WTC11 (cell line): ENCODE measurements around the gene UBN1. TPM values are rescaled to one million over a fixed set of nuclear protein-coding genes. Genes with fewer than 3 reads are reported as not detected.
A peak's percentile ranks its signal among the peaks of the same experiment; 100 is the strongest.

Experiments used
- ATAC-seq: fragments of 200-7000 bp; cut with Tn5 transposase; 2 replicates; pipeline ENCODE4 v1.10.0; 2021; ENCODE audit warnings: mild to moderate bottlenecking, moderate library complexity
- CTCF ChIA-PET: fragments of 300-600 bp; sonication (Branson Sonifier 250); formaldehyde crosslinking; loops from one replicate; lab custom pipeline; 2021; ENCODE audit warnings: antibody characterized with exemption; lab: Charles Lee
- POLR2A ChIA-PET: fragments of 350-600 bp; sonication (Branson Sonifier 250); formaldehyde crosslinking; loops from one replicate; lab custom pipeline; 2021; ENCODE audit warnings: antibody characterized with exemption; lab: Charles Lee
- DNase-seq: peaks from one replicate; pipeline ENCODE4 v3.0.0; 2021; ENCODE audit warnings: low spot score
- H3K27ac Mint-ChIP-seq: 2 replicates; pipeline ENCODE4 v1.8.0; 2021; ENCODE audit warnings: mixed read lengths
- H3K27me3 Mint-ChIP-seq: 2 replicates; pipeline ENCODE4 v1.8.0; 2021; ENCODE audit warnings: low read depth, mild to moderate bottlenecking, moderate library complexity, mixed read lengths
- H3K36me3 Mint-ChIP-seq: 2 replicates; pipeline ENCODE4 v1.8.0; 2021; ENCODE audit warnings: mixed read lengths
- H3K4me1 Mint-ChIP-seq: 2 replicates; pipeline ENCODE4 v1.8.0; 2022; ENCODE audit warnings: mixed read lengths
- H3K4me3 Mint-ChIP-seq: 2 replicates; pipeline ENCODE4 v1.8.0; 2021; ENCODE audit warnings: mild to moderate bottlenecking, moderate library complexity, mixed read lengths
- H3K9me3 Mint-ChIP-seq: 2 replicates; pipeline ENCODE4 v1.8.0; 2021; ENCODE audit warnings: mixed read lengths
- ATF1 ChIP-seq: sonication (generic); formaldehyde crosslinking; IDR thresholded peaks from 2 replicates; pipeline ENCODE4 v1.8.1; 2023; ENCODE audit warnings: mild to moderate bottlenecking, moderate library complexity, missing genetic modification reagents
- CBFB ChIP-seq: sonication (generic); formaldehyde crosslinking; IDR thresholded peaks from 2 replicates; pipeline ENCODE4 v1.8.1; 2022; ENCODE audit warnings: mild to moderate bottlenecking, low read depth, missing genetic modification reagents
- ELF4 ChIP-seq: sonication (generic); formaldehyde crosslinking; IDR thresholded peaks from 2 replicates; pipeline ENCODE4 v1.8.1; 2022; ENCODE audit warnings: low read depth, mild to moderate bottlenecking, moderate library complexity, missing genetic modification reagents
- ETV6 ChIP-seq: sonication (generic); formaldehyde crosslinking; IDR thresholded peaks from 2 replicates; pipeline ENCODE4 v1.8.1; 2022; ENCODE audit warnings: mild to moderate bottlenecking, missing genetic modification reagents
- GRHL2 ChIP-seq: fragments of 250-450 bp; sonication (Bioruptor Pico); IDR thresholded peaks from 2 replicates; pipeline ENCODE4 v1.8.0; 2022; ENCODE audit warnings: mild to moderate bottlenecking, moderate library complexity; ENCODE audit not compliant: insufficient replicate concordance, severe bottlenecking
- HMGA2 ChIP-seq: fragments of 250-450 bp; sonication (Bioruptor Pico); IDR thresholded peaks from 2 replicates; pipeline ENCODE4 v1.4.0; 2021; ENCODE audit warnings: mild to moderate bottlenecking, moderate library complexity
- IRF2 ChIP-seq: sonication (generic); formaldehyde crosslinking; IDR thresholded peaks from 2 replicates; pipeline ENCODE4 v1.8.0; 2022; ENCODE audit warnings: low read depth, missing genetic modification reagents, borderline replicate concordance
- JAZF1 ChIP-seq: fragments of 250-450 bp; sonication (Bioruptor Pico); IDR thresholded peaks from 2 replicates; pipeline ENCODE4 v1.9.0; 2021; ENCODE audit warnings: moderate library complexity, mild to moderate bottlenecking, inconsistent platforms
- KAT7 ChIP-seq: sonication (generic); formaldehyde crosslinking; IDR thresholded peaks from 2 replicates; pipeline ENCODE4 v1.8.1; 2023; ENCODE audit warnings: missing genetic modification reagents, mild to moderate bottlenecking, borderline replicate concordance
- NFYB ChIP-seq: sonication (generic); formaldehyde crosslinking; conservative IDR thresholded peaks from 2 replicates; pipeline ENCODE4 v1.8.0; 2022; ENCODE audit warnings: low read depth, missing genetic modification reagents
- PRRX2 ChIP-seq: fragments of 250-450 bp; sonication (Bioruptor Pico); IDR thresholded peaks from 2 replicates; pipeline ENCODE4 v1.8.0; 2021; ENCODE audit warnings: mild to moderate bottlenecking
- RELA ChIP-seq: sonication (generic); formaldehyde crosslinking; IDR thresholded peaks from 2 replicates; pipeline ENCODE4 v1.8.1; 2022; ENCODE audit warnings: missing genetic modification reagents, mild to moderate bottlenecking, borderline replicate concordance
- SMAD3 ChIP-seq: sonication (generic); formaldehyde crosslinking; IDR thresholded peaks from 2 replicates; pipeline ENCODE4 v1.8.0; 2022; ENCODE audit warnings: missing genetic modification reagents, mild to moderate bottlenecking, borderline replicate concordance
- SMAD4 ChIP-seq: sonication (generic); formaldehyde crosslinking; IDR thresholded peaks from 2 replicates; pipeline ENCODE4 v1.8.0; 2022; ENCODE audit warnings: mild to moderate bottlenecking, missing genetic modification reagents
- SOX15 ChIP-seq: fragments of 250-450 bp; sonication (Bioruptor Pico); IDR thresholded peaks from 2 replicates; pipeline ENCODE4 v1.9.0; 2021; ENCODE audit warnings: mild to moderate bottlenecking
- ZNF219 ChIP-seq: sonication (generic); formaldehyde crosslinking; IDR thresholded peaks from 2 replicates; pipeline ENCODE4 v1.8.0; 2023; ENCODE audit warnings: missing genetic modification reagents, mild to moderate bottlenecking, borderline replicate concordance
- ZNF671 ChIP-seq: fragments of 250-450 bp; sonication (Bioruptor Pico); IDR thresholded peaks from 2 replicates; pipeline ENCODE4 v1.8.0; 2021; ENCODE audit warnings: mild to moderate bottlenecking
- total RNA-seq: library from RNA; stranded (reverse); gene quantifications from 3 replicates; pipeline ENCODE4 v1.2.3, GENCODE V29; 2021
- TF ChIP-seq, protein P1 (sequence below): sonication (generic); formaldehyde crosslinking; IDR thresholded peaks from 2 replicates; pipeline ENCODE4 v1.8.1; 2023; ENCODE audit warnings: mild to moderate bottlenecking, missing genetic modification reagents, moderate library complexity
- TF ChIP-seq, protein P2 (sequence below): sonication (generic); formaldehyde crosslinking; IDR thresholded peaks from 2 replicates; pipeline ENCODE4 v1.8.1; 2022; ENCODE audit warnings: mild to moderate bottlenecking, moderate library complexity, missing genetic modification reagents
- TF ChIP-seq, protein P3 (sequence below): fragments of 200-600 bp; IDR thresholded peaks from 2 replicates; pipeline ENCODE4 v1.8.0; 2022; ENCODE audit warnings: antibody characterized with exemption
- TF ChIP-seq, protein P4 (sequence below): sonication (generic); formaldehyde crosslinking; IDR thresholded peaks from 2 replicates; pipeline ENCODE4 v1.8.1; 2022; ENCODE audit warnings: low read depth, mild to moderate bottlenecking, moderate library complexity, missing genetic modification reagents, borderline replicate concordance

Gene UBN1
- total RNA-seq, 1 experiment from 2014 or later, result 38.5 TPM

DNA sequence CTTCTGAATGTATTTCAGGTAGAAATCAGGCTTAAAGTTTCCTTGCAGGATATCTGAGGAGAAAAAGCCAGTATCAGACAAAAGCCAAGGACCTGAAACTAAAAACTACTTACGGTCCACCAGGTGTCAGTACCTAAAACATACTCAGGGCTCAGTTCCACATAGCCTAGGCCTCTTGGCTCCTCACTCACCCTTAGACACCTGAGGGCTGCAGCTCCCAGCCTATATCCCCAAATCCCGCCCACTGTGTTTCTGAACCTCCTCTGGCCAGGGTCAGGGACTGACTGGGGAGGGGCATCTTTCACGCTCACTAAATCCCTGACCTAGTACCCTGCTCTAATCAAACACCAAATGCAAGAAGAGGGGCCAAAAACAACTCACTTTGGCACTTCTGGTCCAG, 36.0 kb upstream of the UBN1 start (continued):
- no peak for TF ChIP-seq GRHL2 (CRISPR knock-in tag)

DNA sequence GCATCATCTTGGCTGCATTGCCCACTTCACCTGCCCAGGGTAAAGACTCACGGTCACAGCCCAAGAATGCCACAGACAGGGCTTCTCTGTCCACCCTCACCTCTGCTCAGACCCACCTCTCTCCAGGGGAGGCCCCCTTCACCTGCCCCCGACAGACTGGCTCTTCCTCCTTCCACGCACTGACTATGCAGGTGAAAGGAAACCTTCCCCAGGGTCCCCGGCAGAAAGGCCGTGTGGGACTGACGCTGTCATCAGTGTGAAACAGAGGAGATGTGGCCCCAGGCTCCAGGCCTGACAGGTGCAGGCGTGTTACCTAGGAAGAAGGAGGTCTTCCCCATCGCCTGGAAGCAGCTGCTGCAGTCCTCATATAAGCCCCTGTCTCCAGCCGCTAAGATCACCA, 35.5 kb upstream of the UBN1 start:
- Mint-ChIP-seq H3K4me3 (no peak overlapping the region), H3K27ac (peak overlapping the region; percentile 83; the same call in 1 of the 2 replicates), H3K36me3 (peaks cover 63% of the 10 kb centered on the region), H3K4me1 (no peaks in the 10 kb centered on the region), H3K27me3 (no peaks in the 10 kb centered on the region), H3K9me3 (no peaks in the 10 kb centered on the region)
- CTCF ChIA-PET, result no interaction called here
- no peak for ATAC-seq
- no peak for DNase-seq
- TF ChIP-seq ETV6, result no peak
- no peak for TF ChIP-seq RELA
- TF ChIP-seq, protein P1, sequence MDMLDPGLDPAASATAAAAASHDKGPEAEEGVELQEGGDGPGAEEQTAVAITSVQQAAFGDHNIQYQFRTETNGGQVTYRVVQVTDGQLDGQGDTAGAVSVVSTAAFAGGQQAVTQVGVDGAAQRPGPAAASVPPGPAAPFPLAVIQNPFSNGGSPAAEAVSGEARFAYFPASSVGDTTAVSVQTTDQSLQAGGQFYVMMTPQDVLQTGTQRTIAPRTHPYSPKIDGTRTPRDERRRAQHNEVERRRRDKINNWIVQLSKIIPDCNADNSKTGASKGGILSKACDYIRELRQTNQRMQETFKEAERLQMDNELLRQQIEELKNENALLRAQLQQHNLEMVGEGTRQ (CRISPR knock-in tag), result no peak
- no peak for TF ChIP-seq ELF4 (CRISPR knock-in tag)
- no peak for TF ChIP-seq CBFB
- TF ChIP-seq HMGA2 (CRISPR knock-in tag), result no peak
- POLR2A ChIA-PET, result interaction anchor here (0.8 kb wide), 1 partner anchor 9 kb away, joined by 3 read pairs; no protein-coding TSS in a partner anchor

DNA sequence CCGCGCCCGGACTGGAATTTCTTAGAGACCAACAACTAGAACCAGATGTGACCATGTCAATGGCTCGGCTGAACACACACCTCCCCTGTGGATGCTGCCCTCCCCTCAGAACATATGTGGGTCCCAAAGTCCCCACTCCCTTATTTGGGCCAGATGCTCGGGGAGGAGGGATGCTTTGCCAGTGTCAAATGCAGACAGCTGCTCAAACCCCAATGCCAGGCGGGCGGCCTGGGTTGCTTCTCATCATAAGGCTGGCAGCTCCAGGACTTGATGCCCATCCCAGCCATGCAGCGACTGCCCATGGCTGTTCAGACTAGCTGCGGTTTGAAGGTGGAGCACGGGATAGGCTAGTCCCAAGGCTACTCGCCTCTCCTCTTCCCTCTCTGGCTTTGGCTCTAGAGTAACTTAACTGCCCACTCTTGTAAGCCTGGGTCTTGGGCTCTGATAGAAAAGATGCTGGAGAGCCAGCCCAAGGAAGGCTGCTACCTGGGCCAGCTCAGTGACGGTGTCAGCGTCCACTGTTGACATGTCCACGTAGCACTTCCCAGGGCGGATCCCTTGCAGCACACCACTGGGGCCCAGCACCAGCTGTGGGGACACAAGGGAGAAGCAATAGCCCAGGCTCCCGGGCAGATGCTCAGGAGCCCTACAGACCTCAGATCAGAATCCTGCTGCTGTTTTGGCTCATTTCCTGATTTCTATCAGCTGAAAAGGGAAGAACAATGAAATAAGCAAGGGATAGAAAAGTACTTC, 33.9 kb upstream of the UBN1 start:
- Mint-ChIP-seq H3K9me3 (no peaks in the 10 kb centered on the region), H3K4me1 (no peaks in the 10 kb centered on the region), H3K4me3 (no peak overlapping the region), H3K36me3 (peaks cover 64% of the 10 kb centered on the region), H3K27ac (no peak overlapping the region), H3K27me3 (no peaks in the 10 kb centered on the region)
- ATAC-seq (no peak), DNase-seq (no peak)
- ChIA-PET POLR2A (interaction anchor here (0.6 kb wide), 1 partner anchor 42 kb away, joined by 3 read pairs; no protein-coding TSS in a partner anchor), CTCF (interaction anchor here (1.3 kb wide), 1 partner anchor 10 kb away, joined by 6 read pairs; the partner anchor contains the start of gene ROGDI)
- TF ChIP-seq HMGA2 (CRISPR knock-in tag) (no peak), ZNF219 (no peak), ZNF671 (CRISPR knock-in tag) (no peak), NFYB (CRISPR knock-in tag) (no peak), ATF1 (no peak), KAT7 (CRISPR knock-in tag) (no peak), IRF2 (no peak), SMAD4 (CRISPR knock-in tag) (no peak), JAZF1 (CRISPR knock-in tag) (no peak), SOX15 (CRISPR knock-in tag) (no peak)
- TF ChIP-seq, protein P2, sequence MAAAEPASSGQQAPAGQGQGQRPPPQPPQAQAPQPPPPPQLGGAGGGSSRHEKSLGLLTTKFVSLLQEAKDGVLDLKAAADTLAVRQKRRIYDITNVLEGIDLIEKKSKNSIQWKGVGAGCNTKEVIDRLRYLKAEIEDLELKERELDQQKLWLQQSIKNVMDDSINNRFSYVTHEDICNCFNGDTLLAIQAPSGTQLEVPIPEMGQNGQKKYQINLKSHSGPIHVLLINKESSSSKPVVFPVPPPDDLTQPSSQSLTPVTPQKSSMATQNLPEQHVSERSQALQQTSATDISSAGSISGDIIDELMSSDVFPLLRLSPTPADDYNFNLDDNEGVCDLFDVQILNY (CRISPR knock-in tag), result no peak
- TF ChIP-seq, protein P3, sequence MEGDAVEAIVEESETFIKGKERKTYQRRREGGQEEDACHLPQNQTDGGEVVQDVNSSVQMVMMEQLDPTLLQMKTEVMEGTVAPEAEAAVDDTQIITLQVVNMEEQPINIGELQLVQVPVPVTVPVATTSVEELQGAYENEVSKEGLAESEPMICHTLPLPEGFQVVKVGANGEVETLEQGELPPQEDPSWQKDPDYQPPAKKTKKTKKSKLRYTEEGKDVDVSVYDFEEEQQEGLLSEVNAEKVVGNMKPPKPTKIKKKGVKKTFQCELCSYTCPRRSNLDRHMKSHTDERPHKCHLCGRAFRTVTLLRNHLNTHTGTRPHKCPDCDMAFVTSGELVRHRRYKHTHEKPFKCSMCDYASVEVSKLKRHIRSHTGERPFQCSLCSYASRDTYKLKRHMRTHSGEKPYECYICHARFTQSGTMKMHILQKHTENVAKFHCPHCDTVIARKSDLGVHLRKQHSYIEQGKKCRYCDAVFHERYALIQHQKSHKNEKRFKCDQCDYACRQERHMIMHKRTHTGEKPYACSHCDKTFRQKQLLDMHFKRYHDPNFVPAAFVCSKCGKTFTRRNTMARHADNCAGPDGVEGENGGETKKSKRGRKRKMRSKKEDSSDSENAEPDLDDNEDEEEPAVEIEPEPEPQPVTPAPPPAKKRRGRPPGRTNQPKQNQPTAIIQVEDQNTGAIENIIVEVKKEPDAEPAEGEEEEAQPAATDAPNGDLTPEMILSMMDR, result no peak

DNA sequence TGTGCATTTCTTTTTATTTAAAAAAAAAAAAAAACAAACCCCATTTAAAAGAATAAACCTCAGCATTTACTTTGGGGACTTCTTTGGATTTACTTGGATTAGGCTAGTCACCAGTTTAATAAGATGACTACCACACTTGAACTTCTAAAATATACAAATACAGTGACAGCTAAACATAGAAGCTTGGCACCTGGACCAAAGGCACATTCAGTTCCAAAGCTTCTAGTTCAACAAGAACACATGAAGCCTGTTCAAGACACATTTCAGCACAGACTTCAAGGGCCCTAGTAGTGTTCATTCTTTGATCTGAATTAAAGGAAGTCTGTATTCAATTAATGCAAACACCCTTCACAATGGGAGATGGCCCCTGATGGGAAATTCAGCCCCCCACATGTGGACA, 33.2 kb upstream of the UBN1 start:
- H3K9me3 Mint-ChIP-seq, result no peaks in the 10 kb centered on the region
- no peak for TF ChIP-seq SMAD4 (CRISPR knock-in tag)
- no peak for TF ChIP-seq RELA
- TF ChIP-seq SMAD3 (CRISPR knock-in tag), result no peak
- TF ChIP-seq, protein P4, sequence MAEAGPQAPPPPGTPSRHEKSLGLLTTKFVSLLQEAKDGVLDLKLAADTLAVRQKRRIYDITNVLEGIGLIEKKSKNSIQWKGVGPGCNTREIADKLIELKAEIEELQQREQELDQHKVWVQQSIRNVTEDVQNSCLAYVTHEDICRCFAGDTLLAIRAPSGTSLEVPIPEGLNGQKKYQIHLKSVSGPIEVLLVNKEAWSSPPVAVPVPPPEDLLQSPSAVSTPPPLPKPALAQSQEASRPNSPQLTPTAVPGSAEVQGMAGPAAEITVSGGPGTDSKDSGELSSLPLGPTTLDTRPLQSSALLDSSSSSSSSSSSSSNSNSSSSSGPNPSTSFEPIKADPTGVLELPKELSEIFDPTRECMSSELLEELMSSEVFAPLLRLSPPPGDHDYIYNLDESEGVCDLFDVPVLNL (CRISPR knock-in tag), result no peak
- no peak for TF ChIP-seq PRRX2 (CRISPR knock-in tag)
- ChIA-PET CTCF (interaction anchor here (1.3 kb wide), 1 partner anchor 11 kb away, joined by 6 read pairs; the partner anchor contains the start of gene ROGDI), POLR2A (no interaction called here)
- no peaks in the 10 kb centered on the region for H3K27me3 Mint-ChIP-seq
- peaks cover 66% of the 10 kb centered on the region for H3K36me3 Mint-ChIP-seq
- H3K4me1 Mint-ChIP-seq, result no peaks in the 10 kb centered on the region
- ATAC-seq, result no peak
- H3K4me3 Mint-ChIP-seq, result no peak overlapping the region
- H3K27ac Mint-ChIP-seq, result no peak overlapping the region
- DNase-seq, result no peak
